Heart left ventricle (tissue), 16 donors: ENCODE results near the gene LAMA1. TPM values are rescaled to one million over a fixed set of nuclear protein-coding genes. Genes with fewer than 3 reads are reported as not detected.

Experiments
- ATAC-seq, 4 donors: fragments of 200-7000 bp; cut with Tn5 transposase; one replicate each; pipeline ENCODE4 v1.9.1; 2020 to 2022; ENCODE audit warnings: moderate library complexity in 4 of 4, mild to moderate bottlenecking in 3 of 4, moderate number of reproducible peaks in 1 of 4
- DNase-seq, 5 donors: peaks; one replicate each; pipeline ENCODE4 v3.0.0-alpha.2; 2020
- H3K27ac ChIP-seq, 12 donors: fragments of 200-600 bp; sonication (generic) in 4 of 12; one replicate each; pipeline versions ENCODE4 v1.5.0 to v1.8.0; 2016 to 2022; ENCODE audit warnings: mild to moderate bottlenecking in 2 of 12
- H3K27me3 ChIP-seq, 9 donors: fragments of 200-600 bp; sonication (generic) in 2 of 9; one replicate each; pipeline versions ENCODE4 v1.5.1 to v1.8.0; 2016 to 2022; ENCODE audit warnings: mild to moderate bottlenecking in 3 of 9
- H3K36me3 ChIP-seq, 9 donors: fragments of 200-600 bp; sonication (generic) in 2 of 9; one replicate each; pipeline versions ENCODE4 v1.5.0 to v1.8.0; 2018 to 2022; ENCODE audit warnings: mild to moderate bottlenecking in 2 of 9
- H3K4me1 ChIP-seq, 12 donors: fragments of 200-600 bp; sonication (generic) in 4 of 12; one replicate each; pipeline versions ENCODE4 v1.5.0 to v1.8.0; 2016 to 2022; ENCODE audit warnings: mild to moderate bottlenecking in 3 of 12
- H3K4me3 ChIP-seq, 12 donors: fragments of 200-600 bp; sonication (generic) in 4 of 12; one replicate each; pipeline versions ENCODE4 v1.5.0 to v1.8.0; 2017 to 2022; ENCODE audit warnings: mild to moderate bottlenecking in 9 of 12, moderate library complexity in 4 of 12
- H3K9me3 ChIP-seq, 12 donors: fragments of 200-600 bp; sonication (generic) in 4 of 12; one replicate each; pipeline versions ENCODE4 v1.5.0 to v1.8.0; 2016 to 2022; ENCODE audit warnings: mild to moderate bottlenecking in 1 of 12
- POLR2A ChIP-seq, 2 donors: fragments of 450-650 bp; IDR thresholded peaks; one replicate each; pipeline ENCODE4 v1.6.1; 2017; ENCODE audit warnings: antibody characterized with exemption in 2 of 2, mild to moderate bottlenecking in 2 of 2, moderate library complexity in 2 of 2
- WGBS, 4 donors: extraction: QIAGEN DNeasy Blood & Tissue Kit in 2 of 4; methylation state at CpG; one replicate each; pipeline versions ENCODE4 v1.1.5 to v1.1.7; 2013 to 2018; 5-methylcytosine and 5-hydroxymethylcytosine counted together
- intact Hi-C, 10 donors: fragments of 100-400 bp; cut with DNase I; formaldehyde crosslinking; loops; one replicate each; pipeline versions ENCODE4 v1.11.1 to v1.14.2; 2022
- polyA plus RNA-seq, 2 donors: library from polyadenylated mRNA; stranded (reverse); fragments of 200-250 nt; gene quantifications; one replicate each; pipeline ENCODE4 v1.2.3, GENCODE V29; 2013
- total RNA-seq, 9 donors: library from RNA; depleted of rRNA in 2 of 9; stranded (reverse); fragments of >200 nt in 2 of 9; fragmentation: NEBNext Ultra II Directional in 3 of 9; extraction: Animal tissue kit (Norgen Biotek cat#: 25700) in 3 of 9; gene quantifications; one replicate each; pipeline versions ENCODE4 v1.1.0 to v1.2.4, GENCODE V29; 2016 to 2023
- TF ChIP-seq, protein P1 (sequence below), 12 donors: fragments of 200-600 bp; sonication (generic) in 4 of 12; IDR thresholded peaks; one replicate each; pipeline versions ENCODE4 v1.5.0 to v1.8.0; 2018 to 2022; ENCODE audit warnings: antibody characterized with exemption in 12 of 12, mild to moderate bottlenecking in 5 of 12
- donor health status: ischemic (EF 13 %, LVEDD 7.1; RV severe dilation, severe dysfunction).
- donor health status: healthy with polysubstance abuse.
- donor health status: DM: no; HTN: yes; CAD: no.
- donor health status: DM: no; HTN: no; CAD: no.
- donor health status: ischemic (EF 25% LVEDD 6.9; RV normal size, moderate dysfunction).
- donor health status: ischemic (EF 25% LVEDD 5.7; RV mildly dilated, moderate dysfunction).
- donor health status: healthy.
- donor health status: DM: yes; HTN: yes; CAD: no.
- donor health status: ischemic (EF 35%, LVEDD 5.7; RV mildly dilated, moderate dysfunction).
- donor health status: nonischemic (EF 11% LVEDD 7.7; RV severe dilation, severe dysfunction).
- donor health status: DM: yes; HTN: yes; CAD: no.
- donor health status: PGD.
- donor health status: ischemic (EF 29% LVEDD 5.4; RV normal size, mild dysfunction).
- donor health status: nonischemic (EF 23%, LVEDD 6.1; RV moderate dilation, normal function).

LAMA1 gene
- total and polyA plus RNA-seq, 11 donors = 0.04 to 1.7 (median 0.28) TPM

GRCh38 chr18:7059276-7059675 is 58.3 kb downstream of the LAMA1 start:
- no peaks in the 10 kb centered on the region for H3K4me1 ChIP-seq
- no peaks in the 10 kb centered on the region for H3K36me3 ChIP-seq
- ATAC-seq (no peak), DNase-seq (no peak)
- H3K4me3 ChIP-seq = no peak overlapping the region
- intact Hi-C loops = no loop called here
- H3K27me3 ChIP-seq = peaks cover 0 to 25% (median 2%) of the 10 kb centered on the region in 9 donors
- TF ChIP-seq, protein P1, sequence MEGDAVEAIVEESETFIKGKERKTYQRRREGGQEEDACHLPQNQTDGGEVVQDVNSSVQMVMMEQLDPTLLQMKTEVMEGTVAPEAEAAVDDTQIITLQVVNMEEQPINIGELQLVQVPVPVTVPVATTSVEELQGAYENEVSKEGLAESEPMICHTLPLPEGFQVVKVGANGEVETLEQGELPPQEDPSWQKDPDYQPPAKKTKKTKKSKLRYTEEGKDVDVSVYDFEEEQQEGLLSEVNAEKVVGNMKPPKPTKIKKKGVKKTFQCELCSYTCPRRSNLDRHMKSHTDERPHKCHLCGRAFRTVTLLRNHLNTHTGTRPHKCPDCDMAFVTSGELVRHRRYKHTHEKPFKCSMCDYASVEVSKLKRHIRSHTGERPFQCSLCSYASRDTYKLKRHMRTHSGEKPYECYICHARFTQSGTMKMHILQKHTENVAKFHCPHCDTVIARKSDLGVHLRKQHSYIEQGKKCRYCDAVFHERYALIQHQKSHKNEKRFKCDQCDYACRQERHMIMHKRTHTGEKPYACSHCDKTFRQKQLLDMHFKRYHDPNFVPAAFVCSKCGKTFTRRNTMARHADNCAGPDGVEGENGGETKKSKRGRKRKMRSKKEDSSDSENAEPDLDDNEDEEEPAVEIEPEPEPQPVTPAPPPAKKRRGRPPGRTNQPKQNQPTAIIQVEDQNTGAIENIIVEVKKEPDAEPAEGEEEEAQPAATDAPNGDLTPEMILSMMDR (IDR thresholded peaks at IDR 0.05) = no peak
- TF ChIP-seq POLR2A (IDR thresholded peaks at IDR 0.05) = no peak
- no peak overlapping the region for H3K27ac ChIP-seq
- WGBS, 4 donors = 52 to 62% (median 60%) methylated on average over 2 of the region's 2 CpGs
- H3K9me3 ChIP-seq = no peaks in the 10 kb centered on the region

DNA sequence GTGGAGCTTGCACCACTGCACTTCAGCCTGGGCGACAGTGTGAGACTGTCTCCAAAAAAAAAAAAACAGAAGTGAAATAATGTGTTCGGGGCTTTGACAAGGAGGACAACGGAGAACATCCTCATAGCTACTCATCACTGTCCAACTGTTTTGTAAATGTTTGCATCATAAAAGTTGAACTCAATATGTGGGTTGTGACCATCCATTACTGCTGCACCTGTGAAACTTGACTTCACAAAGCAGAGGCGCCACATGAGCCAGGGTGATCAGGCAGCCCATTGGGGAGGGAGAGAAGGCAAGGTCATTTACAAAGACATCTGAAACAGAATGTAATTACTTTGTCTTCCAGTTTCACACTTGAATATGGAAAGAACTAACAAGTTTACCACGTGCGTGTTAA is 61.6 kb downstream of the LAMA1 start:
- intact Hi-C loops = no loop called here
- Histone ChIP-seq H3K27ac (no peak overlapping the region), H3K27me3 (peaks cover 0 to 4% (median 0%) of the 10 kb centered on the region in 9 donors), H3K9me3 (no peaks in the 10 kb centered on the region), H3K4me1 (no peaks in the 10 kb centered on the region), H3K36me3 (no peaks in the 10 kb centered on the region), H3K4me3 (no peak overlapping the region)
- no peak for ATAC-seq
- TF ChIP-seq POLR2A (IDR thresholded peaks at IDR 0.05) = no peak
- TF ChIP-seq, protein P1 (IDR thresholded peaks at IDR 0.05) = no peak
- no peak for DNase-seq
- WGBS, 4 donors = 90 to 93% (median 91%) methylated on average over 6 of the region's 6 CpGs

DNA sequence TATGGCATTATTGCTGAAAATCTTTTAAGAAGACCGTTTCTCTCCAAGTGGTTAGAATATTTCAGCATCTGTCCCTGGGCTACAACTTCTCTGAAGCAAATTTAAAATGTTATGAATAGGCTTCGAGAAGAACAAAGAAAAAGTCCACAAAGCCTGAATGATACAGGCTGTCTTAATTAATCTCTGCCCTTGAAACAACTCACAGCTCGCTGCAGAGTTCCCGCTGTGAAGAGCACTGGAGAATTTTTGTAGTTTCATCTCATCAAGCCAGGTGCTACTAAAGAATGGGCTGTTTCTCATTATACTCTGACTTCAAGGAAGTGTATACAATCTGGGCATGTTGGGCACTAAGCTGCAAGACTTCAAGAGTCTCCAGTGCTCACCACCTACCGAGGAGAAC is 67.6 kb downstream of the LAMA1 start:
- no peak overlapping the region for H3K27ac ChIP-seq
- no peak for ATAC-seq
- no peaks in the 10 kb centered on the region for H3K9me3 ChIP-seq
- no peak for TF ChIP-seq POLR2A (IDR thresholded peaks at IDR 0.05)
- TF ChIP-seq, protein P1 (IDR thresholded peaks at IDR 0.05) = no peak
- H3K4me1 ChIP-seq = no peaks in the 10 kb centered on the region
- DNase-seq = no peak
- H3K27me3 ChIP-seq = no peaks in the 10 kb centered on the region
- WGBS, 4 donors = 76 to 86% (median 84%) methylated on average over 5 of the region's 5 CpGs
- H3K36me3 ChIP-seq = no peaks in the 10 kb centered on the region
- no peak overlapping the region for H3K4me3 ChIP-seq
- intact Hi-C loops = no loop called here

DNA sequence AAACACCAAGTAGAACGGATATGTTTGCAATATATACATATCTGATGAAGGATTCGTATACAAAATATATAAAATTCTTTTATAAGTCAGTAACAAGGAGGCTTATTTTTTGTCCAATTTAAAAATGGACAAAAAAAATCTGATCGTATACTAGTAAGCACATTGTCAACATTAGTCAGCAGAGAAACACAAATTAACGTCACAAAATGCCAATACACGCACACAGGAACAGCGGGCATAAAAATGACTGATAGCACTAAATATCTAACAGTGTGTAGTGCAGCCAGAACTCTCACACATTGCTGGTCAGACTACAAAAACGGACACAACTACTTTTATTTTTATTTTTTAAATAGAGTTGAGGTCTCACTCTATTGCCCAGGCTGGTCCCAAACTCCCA is 69.5 kb downstream of the LAMA1 start:
- TF ChIP-seq, protein P1 (IDR thresholded peaks at IDR 0.05) = no peak
- no peak for TF ChIP-seq POLR2A (IDR thresholded peaks at IDR 0.05)
- Histone ChIP-seq H3K27ac (no peak overlapping the region), H3K36me3 (no peaks in the 10 kb centered on the region), H3K4me1 (no peaks in the 10 kb centered on the region), H3K9me3 (no peaks in the 10 kb centered on the region), H3K27me3 (no peaks in the 10 kb centered on the region), H3K4me3 (no peak overlapping the region)
- ATAC-seq (no peak), DNase-seq (no peak)
- intact Hi-C loops = no loop called here
- 84 to 90% (median 85%) methylated on average over 7 of the region's 7 CpGs for WGBS, 4 donors
